KBM-7 (cell line): ENCODE measurements around the gene PFN3.

Experiments
- DNase-seq: peaks from one replicate; pipeline ENCODE4 v3.0.0-alpha.2; 2015
- in situ Hi-C: fragments of 300-500 bp; cut with MboI; formaldehyde crosslinking; loops from 2 replicates; pipeline ENCODE4 v1.14.3; 2020; ENCODE audit warnings: low sequenced_read_pairs, low pct_unique_long_range_greater_than_20kb, mixed read lengths

The PFN3 gene, protein sequence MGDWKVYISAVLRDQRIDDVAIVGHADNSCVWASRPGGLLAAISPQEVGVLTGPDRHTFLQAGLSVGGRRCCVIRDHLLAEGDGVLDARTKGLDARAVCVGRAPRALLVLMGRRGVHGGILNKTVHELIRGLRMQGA

DNA sequence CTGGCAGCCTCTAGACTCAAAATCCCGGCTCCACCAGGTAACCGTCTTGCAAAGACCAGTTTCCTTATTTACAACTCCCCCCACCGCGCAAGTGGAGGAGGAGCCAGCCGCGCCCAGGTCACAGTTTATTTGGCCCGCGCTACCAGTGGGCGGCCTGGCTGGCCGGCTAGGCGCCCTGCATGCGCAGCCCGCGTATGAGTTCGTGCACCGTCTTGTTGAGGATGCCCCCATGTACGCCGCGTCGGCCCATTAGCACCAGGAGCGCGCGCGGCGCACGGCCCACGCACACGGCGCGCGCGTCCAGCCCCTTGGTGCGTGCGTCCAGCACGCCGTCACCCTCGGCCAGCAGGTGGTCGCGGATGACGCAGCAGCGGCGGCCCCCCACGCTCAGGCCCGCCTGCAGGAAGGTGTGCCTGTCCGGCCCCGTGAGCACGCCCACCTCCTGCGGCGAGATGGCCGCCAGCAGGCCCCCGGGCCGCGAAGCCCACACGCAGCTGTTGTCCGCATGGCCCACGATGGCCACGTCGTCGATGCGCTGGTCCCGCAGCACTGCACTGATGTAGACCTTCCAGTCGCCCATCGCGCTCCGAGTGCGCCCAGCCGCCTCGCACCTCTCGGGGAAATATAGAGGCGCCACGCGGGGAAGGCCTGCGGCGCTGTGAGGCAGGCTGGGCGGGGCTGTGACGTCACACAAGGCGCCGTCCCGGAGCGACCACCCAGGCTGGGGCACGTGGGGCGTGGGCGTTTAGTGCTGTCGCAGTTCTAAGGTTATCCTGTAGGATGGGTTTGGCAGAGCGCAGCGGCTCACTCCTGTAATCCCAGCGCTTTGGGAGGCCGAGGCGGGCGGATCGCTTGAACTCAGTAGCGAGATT, at the start of gene PFN3:
PFN3 (minus strand) TSS at position 665 of the 872 bp plus-strand sequence; CDS start at position 580, 85 bp downstream.
- in situ Hi-C loops = no loop called here
- DNase-seq = no peak

DNA sequence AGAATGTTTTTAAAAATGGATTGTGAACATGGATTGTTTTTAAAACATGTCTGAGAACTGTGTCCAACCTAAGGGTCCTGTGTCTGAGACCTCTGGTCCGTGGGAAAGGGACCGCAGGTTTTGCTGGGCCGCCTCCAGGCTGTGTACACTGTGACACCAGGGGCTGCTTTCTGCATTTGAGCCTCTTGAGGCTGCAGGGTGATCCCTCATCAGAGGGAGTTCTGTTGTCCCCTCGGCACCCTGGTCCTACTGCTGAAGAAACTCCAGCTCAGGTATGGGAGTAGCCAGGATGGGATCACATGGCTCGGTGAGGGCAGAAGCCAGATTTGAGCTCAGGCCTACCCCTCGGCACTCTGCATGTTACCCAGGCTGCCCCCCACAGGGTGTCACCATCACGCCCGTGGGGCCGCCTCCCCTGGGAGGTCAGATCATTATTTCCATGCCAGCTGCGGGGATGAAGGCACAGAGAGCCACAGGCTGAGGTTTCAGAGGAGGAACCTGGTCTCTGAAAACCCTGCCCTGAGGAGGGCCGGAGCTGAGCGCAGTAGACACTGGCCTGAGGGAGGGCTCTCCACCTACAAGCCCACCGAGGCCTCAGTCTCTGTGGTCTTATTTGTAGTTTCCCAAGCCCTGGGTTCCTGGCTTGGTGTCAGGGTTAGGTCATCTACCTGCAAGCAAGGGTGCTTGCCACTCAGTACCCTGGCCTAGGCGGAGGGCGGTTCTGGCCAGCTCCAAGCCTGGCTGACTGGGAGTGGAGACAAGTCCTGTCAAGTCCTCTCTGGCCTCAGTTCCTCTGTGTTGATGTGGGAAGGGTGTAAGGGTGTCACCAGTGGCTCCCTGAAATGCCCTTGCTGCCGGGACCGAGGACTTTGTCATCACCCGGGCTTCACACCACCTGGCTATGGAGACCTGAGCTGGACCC, 48.9 kb upstream of the PFN3 start:
- in situ Hi-C loops = no loop called here
- DNase-seq = no peak

DNA sequence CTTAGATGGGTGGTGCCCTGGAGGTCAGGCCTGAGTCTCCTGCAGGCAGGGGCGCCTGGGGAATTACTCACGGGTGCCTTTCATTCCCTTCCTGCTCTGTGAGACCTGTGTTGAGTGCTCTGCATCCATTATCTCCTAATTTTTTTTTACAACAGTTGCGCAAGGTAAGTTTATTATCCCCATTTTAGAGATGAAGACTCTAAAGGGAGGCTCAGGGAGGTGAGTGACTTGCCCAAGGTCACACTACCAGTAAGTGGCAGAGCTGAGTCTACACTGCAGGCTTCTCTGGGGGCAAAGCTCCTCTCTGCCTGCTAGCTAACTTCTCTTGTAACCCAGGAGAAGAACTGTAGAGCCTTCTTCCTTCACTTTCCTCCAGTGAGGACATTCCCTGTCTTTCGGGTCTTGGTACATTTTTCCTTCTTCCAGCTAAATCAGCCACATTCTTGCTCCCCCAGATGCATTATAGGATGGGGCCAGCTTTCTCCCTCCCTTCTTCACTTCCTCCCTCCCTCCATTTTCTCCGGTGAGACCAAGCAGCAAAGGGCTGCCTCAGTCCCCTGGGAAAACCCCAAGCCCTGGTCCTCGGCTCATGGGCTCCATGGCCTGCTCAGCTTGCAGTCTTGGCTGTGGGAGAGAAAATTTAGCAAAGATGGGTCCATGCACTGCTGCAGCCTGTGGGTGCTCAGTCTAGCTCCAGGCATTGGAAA, 47.9 kb upstream of the PFN3 start:
- DNase-seq = peak; percentile 27
- in situ Hi-C loops = no loop called here

DNA sequence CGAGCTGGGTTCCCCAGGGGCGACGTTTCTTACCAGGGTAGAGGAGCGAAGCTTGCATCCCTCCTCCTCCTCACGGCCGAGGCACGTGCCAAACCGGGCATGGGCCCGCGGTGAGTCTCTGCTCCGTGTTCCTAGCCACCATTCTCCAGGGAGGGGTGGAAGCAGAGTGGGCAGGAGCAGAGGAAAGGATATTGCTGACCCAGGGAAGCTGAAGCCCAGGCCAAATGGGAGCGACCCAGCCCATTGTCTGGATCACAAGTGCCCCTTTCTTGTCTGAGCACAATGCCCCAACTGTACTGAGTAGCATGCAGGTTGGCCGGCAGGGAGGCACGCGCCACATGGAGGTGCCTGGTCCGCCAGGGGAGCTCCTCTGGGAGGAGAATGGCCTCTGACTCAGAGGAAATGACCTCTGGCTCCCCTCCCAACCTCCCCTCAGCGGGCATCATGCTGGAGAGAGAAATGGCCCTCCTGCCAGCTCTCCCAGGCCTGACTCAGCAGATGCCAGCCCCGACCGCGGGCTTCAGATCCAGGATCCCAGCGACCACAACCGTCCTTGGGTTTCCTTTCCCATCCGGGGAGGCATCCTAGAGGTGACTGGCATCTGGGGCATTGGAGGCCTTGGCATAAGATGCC, 47.3 kb upstream of the PFN3 start:
- in situ Hi-C loops = no loop called here
- DNase-seq = peak; percentile 48

DNA sequence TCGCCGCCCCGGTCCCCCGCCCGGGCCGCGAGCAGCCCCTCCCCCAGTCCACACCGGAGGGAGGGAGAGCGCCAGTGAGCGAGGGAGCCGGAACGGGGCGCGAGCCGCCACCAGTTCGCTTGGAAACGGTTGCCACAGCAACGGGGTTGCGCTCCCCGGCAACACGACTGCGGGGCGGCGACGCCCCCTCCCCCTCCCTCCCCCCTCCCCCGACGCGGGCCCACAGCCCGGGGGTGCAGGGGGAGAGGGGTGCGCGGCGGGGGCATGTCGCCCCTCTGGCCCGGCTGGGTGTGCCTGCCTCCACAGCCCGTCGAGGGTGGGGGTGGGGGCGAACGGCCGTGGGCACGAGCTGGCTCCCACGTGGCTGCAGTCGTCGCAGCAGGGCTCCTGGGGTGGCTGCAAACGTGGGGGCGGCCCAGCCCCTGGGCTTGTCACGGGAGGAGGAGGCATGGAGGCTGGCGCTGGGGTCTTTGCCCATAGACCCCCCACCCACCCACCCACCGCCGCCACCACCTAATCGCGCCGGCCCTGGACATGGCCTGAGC, 46.7 kb upstream of the PFN3 start:
- in situ Hi-C loops = no loop called here
- peak; percentile 41 for DNase-seq

DNA sequence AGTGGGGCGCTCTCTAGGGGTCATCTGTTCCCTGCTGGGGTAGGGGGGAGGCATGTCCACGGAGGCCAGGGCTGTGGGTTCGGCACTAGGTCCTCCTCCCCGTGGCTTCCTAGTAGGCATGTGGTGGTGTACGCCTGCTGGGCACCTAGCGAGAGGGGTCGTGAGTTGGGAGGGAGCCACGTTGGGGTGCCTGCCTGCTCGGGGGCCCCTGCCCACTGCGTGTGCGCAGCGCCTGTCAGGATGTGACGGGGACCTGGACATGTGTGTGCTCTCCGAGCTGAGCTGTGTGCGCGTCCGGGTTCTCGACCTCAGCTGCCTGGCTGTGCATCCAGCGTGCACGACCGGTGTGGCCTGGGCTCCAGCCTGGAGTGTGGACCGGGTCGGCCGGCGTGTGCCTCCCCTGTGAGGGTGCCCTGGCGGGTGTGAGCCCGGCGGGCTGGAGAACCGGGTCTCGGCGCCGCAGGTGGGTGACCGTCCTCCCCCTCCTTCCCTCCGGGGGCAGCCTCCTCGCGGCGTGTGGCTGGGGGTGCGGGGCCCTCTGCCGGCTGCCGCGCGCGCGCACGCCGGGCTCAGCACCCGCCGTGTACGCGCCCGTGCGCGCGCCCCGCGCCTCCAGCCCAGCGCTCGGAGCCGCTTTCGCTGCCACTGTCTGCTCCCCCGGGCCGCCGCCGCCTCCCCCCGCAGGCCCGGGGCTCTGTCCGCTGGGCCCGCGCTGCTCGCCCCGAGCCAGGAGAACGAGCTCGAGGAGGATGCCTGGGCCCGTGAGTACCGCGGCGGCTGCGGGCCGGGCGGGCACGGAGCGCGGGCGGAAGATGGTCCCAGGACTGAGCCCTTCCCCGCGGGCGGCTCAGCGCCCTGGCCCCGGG, 46.0 kb upstream of the PFN3 start, which contains the start of gene PRR7:
PRR7 (plus strand) TSS at position 615 of the 866 bp plus-strand sequence. CDS start 8,254 bp downstream, outside the sequence.
- in situ Hi-C loops = no loop called here
- DNase-seq = peak; percentile 75

DNA sequence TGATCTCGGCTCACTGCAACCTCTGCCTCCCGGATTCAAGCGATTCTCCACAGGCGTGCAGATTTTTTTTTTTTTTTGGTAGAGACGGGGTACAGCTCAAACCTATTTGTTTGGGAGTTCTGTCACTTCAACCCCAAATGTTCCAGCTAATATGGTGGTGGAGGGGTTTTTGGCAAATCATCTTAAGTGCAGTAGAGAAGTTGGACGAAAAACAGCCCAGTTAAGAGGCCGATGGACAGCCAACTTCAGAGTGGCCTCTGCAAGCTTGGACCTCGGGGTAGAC, 45.4 kb upstream of the PFN3 start:
- no peak for DNase-seq
- in situ Hi-C loops = no loop called here

DNA sequence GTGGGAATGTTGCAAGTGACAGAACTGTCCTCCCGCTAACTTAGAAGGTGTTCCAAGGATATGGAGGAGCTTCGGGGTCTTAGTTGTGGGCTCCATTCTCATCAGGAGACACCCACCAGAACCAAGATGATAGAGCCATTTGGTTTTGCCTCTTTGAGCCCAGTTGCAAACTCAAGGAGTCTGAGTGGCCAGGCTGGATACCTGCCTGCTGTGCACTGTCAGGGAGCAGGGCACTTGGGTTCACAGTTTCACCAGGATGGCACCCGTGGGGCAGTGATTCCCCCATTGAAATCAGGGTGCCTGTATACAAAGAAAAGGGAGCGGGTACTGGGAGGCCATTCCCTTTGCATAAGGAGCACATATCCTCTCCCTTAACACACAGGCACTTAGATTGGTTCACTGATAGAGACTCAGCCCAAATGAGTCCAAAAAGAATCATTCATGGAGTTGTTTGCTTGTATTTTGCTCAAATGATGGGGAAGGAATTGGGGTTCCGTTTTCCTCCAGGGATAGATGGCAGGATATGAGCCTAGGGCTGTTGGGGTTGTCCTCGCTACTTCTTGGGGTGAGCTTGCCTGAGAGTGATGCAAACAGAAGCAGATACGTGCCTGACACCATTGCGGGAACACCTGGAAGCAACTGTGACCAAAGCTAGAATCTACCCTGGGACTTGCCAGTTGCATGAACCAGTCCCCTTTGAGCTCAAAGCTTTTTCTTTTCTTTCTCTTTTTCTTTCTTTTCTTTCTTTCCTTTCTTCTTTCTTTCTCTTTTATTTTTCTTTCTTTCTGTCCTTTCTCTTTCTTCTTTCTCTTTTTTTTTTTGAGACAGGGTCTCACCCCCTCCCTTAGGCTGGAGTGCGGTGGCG, 44.8 kb upstream of the PFN3 start:
- DNase-seq = peak; percentile 37
- in situ Hi-C loops = no loop called here

DNA sequence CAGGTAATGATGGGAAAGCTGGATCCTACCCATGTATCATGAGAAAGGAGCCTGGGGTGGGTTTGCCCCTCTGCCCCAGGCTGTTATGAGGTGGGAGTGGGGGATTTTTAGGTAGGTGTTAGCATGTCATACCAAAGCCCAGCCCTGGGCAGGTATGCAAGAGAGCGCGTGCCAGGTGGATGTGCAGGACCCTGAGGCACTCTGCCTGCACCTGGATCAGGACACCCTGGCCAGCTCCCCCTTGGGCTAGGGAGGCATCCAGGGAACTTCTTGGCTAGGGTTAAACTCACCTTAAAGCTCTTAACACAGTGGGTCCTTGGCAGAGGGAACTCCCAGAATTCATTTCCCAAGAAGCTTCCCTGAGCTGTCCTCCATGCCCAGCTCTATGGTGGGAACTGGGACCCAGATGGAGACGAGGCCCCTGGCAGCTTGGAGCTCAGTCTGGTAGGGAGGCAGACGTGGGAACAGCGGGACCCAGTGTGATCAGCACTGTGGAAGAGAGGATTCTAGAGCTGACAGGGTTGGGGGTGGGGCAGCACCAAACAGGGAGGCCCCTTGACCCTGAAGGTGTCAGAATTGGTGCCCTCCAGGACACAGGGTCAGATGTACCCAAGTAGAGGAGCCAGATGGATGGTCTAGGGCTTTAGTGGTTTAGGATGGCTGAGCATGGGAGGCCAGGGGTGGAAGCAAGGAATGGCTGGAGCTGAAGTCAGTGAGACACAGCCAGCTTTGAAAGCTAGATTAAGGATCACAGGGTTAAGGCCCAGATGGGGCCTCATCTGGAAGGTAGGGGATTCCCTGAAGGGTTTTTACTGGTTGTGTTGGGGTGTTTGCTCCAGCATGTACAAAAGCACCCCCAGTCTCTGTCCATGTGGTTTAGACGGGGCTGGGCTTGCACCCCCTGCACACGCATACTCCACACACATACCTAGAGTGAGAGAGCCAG, 43.9 kb upstream of the PFN3 start:
- in situ Hi-C loops = no loop called here
- peak; percentile 28 for DNase-seq

DNA sequence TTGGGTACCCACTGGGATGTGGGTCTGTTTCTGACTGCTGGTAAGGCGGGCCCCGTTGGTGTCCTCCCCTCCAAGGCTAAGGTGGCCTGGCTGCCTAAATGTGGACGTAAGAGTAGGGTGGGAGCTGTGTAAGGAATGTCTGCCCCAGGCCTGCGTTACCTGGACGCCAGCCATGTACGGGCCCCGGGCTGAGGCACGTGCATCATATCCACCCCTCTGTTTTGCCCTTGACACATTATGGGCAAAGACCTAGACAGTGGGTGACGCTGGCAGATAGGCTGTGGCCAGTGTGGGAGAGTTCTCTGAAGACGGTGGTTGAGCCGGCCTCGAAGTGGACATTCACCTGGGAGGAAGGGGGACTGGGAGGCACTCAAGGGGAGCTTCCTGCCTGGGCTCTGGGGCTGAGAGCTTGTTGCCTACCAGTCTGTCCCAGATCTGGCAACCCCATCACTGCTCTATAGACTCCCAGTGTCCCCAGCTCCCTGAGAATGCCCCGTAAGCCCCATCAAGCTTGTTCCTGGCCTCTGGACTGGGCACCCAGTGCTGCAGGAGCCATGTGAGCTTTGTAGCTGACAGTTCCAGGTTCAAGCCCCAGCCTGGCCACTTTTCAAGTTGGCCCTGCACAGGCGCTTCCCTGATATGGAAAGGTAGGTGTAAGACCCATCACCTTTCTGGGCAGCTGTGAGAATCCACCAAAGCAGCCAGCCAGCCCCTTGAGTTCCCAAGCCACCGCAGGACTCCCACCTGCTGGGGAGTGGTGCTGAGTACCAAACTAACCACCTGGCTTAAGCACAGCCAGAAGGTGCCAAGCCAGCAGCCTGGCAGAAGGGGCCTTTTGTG, 42.9 kb upstream of the PFN3 start:
- in situ Hi-C loops = no loop called here
- no peak for DNase-seq

DNA sequence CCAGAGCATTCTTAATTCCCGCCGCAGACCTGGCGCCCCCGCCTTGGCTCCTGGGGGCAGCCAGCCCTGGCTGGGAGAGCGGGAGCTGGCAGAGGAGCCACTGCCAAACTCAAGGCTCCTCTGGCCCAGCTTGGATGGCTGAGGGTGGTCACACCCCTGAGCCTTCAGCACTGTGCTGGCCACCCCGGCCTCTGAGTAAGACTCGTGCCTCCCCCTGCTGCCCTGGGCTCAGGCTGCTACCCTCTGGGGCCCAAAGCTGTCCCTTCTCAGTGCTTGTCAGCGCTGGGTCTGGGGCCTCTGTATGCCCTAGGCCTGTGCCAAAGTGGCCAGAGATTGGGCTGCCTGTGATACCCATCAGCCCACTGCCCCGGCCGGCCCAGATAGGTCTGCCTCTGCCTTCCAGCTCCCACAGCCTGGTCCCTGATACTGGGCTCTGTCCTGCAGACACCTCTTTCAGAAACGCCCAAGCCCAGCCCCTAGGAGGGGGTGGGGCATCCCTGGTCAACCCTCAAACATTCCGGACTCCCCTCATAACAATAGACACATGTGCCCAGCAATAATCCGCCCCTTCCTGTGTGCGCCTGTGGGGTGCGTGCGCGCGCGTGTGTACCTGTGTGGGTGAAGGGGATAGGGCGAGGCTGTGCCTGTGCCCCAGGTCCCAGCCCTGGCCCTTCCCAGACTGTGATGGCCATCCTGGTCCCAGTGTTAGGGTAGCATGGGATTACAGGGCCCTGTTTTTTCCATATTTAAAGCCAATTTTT, 41.8 kb upstream of the PFN3 start:
- in situ Hi-C loops = no loop called here
- no peak for DNase-seq

DNA sequence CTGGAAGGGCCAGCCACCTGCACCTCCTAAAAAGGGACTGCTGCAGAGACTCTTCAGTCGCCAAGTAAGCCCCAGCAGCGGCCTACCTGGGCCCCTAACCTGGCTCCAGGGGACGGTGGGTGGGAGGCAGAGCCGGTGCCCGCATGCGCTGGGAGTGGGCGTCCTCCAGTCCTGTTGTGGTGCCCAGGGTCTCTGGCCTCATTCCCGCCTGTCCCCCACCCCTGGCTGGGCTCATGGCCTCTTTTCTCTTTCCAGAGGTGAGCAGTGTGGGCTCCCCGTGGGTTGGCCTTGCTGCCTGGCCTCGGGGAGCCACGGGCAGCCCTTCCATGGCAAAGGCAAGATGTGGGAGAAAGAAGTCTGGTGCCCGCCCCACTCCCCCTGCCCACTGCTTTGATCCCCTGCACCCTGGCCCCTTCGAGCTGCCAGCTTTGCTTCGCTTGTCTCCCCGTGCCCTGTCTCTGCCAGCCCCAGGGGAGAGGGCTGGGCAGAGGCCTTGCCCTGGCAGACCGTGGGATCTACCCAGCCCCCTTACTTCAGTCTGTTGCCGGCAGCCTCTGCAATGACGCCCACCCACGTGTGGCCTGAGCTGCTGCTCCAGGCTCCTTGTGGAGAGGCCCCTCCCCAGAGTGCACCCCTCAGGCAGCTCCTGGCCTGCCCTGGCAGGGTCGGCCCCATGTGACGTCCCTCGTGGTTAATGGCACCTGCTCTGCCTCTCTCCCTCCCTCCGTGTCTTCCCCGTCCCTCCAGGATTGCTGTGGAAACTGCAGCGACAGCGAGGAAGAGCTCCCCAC, 40.7 kb upstream of the PFN3 start:
- no peak for DNase-seq
- in situ Hi-C loops = no loop called here

DNA sequence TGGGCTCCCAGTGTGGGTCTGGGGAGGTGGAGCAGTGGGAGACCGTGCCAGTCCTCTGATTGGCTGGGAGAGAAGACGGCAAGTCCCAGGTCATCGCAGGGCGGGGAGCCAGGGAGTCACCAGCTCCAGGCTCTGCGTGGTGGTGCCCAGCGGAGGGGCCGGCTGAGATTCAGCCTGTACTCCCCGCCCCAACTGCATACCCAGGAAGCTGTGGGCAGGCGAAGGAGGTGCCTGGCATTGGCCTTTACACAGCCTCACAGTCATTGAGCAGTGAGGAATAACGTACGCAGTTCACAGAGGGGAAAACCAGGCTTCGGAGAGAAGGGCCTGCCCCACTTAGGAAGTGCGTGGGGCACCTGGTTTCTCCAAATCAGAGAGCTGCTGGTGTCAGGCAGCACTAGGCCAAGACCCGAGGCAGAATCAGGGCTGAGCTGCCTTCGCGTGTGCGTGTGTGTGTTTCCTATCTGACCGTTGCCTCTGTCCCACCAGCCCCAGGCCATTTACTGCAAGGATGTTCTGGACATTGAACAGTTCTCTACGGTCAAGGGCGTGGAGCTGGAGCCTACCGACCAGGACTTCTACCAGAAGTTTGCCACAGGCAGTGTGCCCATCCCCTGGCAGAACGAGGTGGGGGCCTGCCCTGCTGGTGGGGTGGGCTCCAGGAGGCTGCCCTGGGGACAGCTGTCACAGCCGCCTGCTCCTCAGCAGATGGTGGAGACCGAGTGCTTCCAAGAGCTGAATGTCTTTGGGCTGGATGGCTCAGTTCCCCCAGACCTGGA, 39.9 kb upstream of the PFN3 start:
- DNase-seq = no peak
- in situ Hi-C loops = no loop called here
